ENCODE data around the gene CROCC. TPM values are rescaled to one million over a fixed set of nuclear protein-coding genes. Genes with fewer than 3 reads are reported as not detected.

CROCC gene
- total and polyA plus RNA-seq, 2 donors from 2014 or later: 10.6 to 30.5 TPM

DNA sequence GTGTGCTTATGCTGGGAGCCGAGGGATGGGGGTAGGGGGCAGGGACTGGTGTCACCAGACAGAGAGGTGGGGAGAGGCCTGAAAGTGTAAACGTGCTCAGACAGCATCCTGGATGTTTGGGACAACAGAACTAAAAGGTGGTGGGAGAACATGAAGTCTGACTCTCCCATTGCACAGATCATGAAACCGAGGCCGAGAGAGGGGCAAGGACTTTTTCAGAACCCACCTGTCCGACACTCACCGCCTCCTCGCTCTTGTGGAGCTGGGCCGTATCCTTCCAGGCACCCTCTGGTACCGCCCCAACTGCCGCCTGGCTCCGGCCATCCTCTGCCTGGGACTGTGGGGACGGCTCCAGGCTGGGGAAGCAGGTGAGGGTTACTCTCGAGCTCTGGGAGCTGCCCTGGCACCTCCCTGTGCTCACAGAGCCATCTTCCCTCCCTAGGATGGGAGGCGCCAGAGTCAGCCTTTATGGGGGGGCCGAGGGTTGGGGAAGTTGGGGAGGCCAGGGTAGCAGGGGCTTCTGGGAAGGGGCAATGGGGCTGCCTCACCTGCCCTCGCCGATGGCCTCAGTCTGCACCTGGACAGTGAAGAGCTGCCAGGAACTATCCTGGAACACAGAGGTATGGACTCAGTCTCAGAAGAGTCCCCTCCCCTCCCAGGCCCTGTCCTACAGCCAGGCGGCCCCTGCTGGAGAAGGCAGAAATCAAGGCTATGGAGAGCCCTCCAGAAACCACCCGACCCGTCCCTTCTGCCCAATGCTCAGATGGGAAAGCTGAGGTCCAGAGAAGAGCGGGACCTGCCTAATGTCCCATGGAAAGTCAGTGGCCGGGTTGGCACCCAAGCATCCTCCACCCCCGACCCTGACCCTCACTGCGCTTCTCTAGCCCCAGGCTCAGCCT, 83.0 kb downstream of the CROCC start:
- intact Hi-C loops (cut with DNase I): no loop called here
- H3K9me3 ChIP-seq (ENCODE audit: control insufficient read depth in 2 of 3, insufficient read depth in 1 of 3, low read length in 3 of 3): no peaks in the 10 kb centered on the region
- H3K27me3 ChIP-seq (ENCODE audit: control insufficient read depth, insufficient read depth, low read length): no peaks in the 10 kb centered on the region
- H3K4me1 ChIP-seq (ENCODE audit: control insufficient read depth in 2 of 3, insufficient read depth in 2 of 3, low read depth in 1 of 3, low read length in 3 of 3): no peaks in the 10 kb centered on the region
- peaks cover 0 to 20% (median 4%) of the 10 kb centered on the region in 3 donors for H3K36me3 ChIP-seq (ENCODE audit: control insufficient read depth in 2 of 3, insufficient read depth in 3 of 3, low read length in 3 of 3)
- H3K9ac ChIP-seq (ENCODE audit: low read length in 3 of 3): no peak overlapping the region
- H3K4me3 ChIP-seq (ENCODE audit: low read length in 3 of 3): no peak overlapping the region
- TF ChIP-seq, protein P1, sequence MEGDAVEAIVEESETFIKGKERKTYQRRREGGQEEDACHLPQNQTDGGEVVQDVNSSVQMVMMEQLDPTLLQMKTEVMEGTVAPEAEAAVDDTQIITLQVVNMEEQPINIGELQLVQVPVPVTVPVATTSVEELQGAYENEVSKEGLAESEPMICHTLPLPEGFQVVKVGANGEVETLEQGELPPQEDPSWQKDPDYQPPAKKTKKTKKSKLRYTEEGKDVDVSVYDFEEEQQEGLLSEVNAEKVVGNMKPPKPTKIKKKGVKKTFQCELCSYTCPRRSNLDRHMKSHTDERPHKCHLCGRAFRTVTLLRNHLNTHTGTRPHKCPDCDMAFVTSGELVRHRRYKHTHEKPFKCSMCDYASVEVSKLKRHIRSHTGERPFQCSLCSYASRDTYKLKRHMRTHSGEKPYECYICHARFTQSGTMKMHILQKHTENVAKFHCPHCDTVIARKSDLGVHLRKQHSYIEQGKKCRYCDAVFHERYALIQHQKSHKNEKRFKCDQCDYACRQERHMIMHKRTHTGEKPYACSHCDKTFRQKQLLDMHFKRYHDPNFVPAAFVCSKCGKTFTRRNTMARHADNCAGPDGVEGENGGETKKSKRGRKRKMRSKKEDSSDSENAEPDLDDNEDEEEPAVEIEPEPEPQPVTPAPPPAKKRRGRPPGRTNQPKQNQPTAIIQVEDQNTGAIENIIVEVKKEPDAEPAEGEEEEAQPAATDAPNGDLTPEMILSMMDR (IDR thresholded peaks at IDR 0.05; ENCODE audit: borderline replicate concordance, extremely low read depth, insufficient read depth): no peak
- H3K27ac ChIP-seq (ENCODE audit: low read depth in 2 of 2, low read length in 2 of 2): no peak overlapping the region
- DNase-seq: no peak
- no peak for FAIRE-seq

DNA sequence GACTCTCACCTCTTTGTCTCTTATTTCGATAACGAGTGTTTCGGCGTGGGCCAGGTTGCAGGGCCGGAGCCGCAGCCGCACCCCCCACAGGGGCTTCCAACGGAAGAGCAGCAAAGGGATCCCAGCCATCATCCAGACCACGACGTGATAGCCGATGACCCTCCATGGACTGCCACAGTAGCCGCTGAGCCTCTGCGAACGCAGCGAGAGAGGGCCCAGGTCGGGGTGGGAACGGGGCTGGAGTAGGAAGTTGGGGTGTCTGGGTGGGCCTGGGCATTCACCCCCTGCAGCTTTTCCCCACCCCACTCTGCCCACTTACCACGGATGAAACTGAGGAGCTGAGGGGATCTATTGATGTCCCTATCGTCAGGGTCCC, 83.6 kb downstream of the CROCC start:
- intact Hi-C loops (cut with DNase I): no loop called here
- Histone ChIP-seq H3K4me1 (ENCODE audit: control insufficient read depth in 2 of 3, insufficient read depth in 2 of 3, low read depth in 1 of 3, low read length in 3 of 3) (peaks cover 0 to 2% (median 0%) of the 10 kb centered on the region in 3 donors), H3K36me3 (ENCODE audit: control insufficient read depth in 2 of 3, insufficient read depth in 3 of 3, low read length in 3 of 3) (peaks cover 0 to 20% (median 4%) of the 10 kb centered on the region in 3 donors), H3K4me3 (ENCODE audit: low read length in 3 of 3) (no peak overlapping the region), H3K27ac (ENCODE audit: low read depth in 2 of 2, low read length in 2 of 2) (no peak overlapping the region), H3K27me3 (ENCODE audit: control insufficient read depth, insufficient read depth, low read length) (no peaks in the 10 kb centered on the region), H3K9me3 (ENCODE audit: control insufficient read depth in 2 of 3, insufficient read depth in 1 of 3, low read length in 3 of 3) (no peaks in the 10 kb centered on the region), H3K9ac (ENCODE audit: low read length in 3 of 3) (no peak overlapping the region)
- TF ChIP-seq, protein P1 (IDR thresholded peaks at IDR 0.05; ENCODE audit: borderline replicate concordance, extremely low read depth, insufficient read depth): no peak
- FAIRE-seq (no peak), DNase-seq (no peak)

DNA sequence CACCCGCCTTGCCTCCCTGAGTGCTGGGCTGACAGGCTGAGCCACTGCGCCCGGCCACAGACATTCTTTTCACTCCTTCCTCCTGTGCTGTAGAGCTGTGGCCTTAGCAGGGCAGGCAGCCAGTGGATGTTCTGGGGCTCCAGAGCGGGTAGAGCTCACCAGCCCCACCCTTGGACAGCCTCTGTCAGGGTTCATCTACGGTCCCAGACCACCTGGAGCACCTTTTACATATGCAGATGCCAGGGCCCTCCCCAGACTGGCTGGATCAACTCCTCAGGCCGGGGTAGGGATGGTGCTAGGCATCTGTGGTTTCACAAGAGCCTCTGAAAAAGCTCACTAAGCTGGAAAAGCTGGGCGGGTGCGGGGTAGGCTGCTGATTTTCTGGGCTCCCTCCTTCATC, 85.4 kb downstream of the CROCC start:
- H3K36me3 ChIP-seq (ENCODE audit: control insufficient read depth in 2 of 3, insufficient read depth in 3 of 3, low read length in 3 of 3): peaks cover 0 to 18% (median 4%) of the 10 kb centered on the region in 3 donors
- no peaks in the 10 kb centered on the region for H3K9me3 ChIP-seq (ENCODE audit: control insufficient read depth in 2 of 3, insufficient read depth in 1 of 3, low read length in 3 of 3)
- FAIRE-seq: no peak
- peaks cover 0 to 13% (median 0%) of the 10 kb centered on the region in 3 donors for H3K4me1 ChIP-seq (ENCODE audit: control insufficient read depth in 2 of 3, insufficient read depth in 2 of 3, low read depth in 1 of 3, low read length in 3 of 3)
- intact Hi-C loops (cut with DNase I): no loop called here
- no peaks in the 10 kb centered on the region for H3K27me3 ChIP-seq (ENCODE audit: control insufficient read depth, insufficient read depth, low read length)
- H3K9ac ChIP-seq (ENCODE audit: low read length in 3 of 3): no peak overlapping the region
- TF ChIP-seq, protein P1 (IDR thresholded peaks at IDR 0.05; ENCODE audit: borderline replicate concordance, extremely low read depth, insufficient read depth): no peak
- H3K4me3 ChIP-seq (ENCODE audit: low read length in 3 of 3): no peak overlapping the region
- H3K27ac ChIP-seq (ENCODE audit: low read depth in 2 of 2, low read length in 2 of 2): no peak overlapping the region
- peak in 1 of 5 donors; percentile 63 for DNase-seq

Measured in kidney (tissue), 14 donors.